ENCODE data around the gene ZNF467.

GRCh38 chr7:149729983-149730801, 43.2 kb downstream of the ZNF467 start:
- TF ChIP-seq CTCF (IDR thresholded peaks at IDR 0.05), result no peak
- no peak for TF ChIP-seq ZFX (IDR thresholded peaks at IDR 0.05; ENCODE audit: borderline replicate concordance)

Measured in 22Rv1 (cell line).